HG02870 (cell line): ENCODE measurements around the gene VWA8.
"Not testable (repeated sequence)": the region's sequence is repeated elsewhere in the genome, so short reads cannot be mapped to it uniquely, and the experiment has no call there.

Source experiments
- ATAC-seq: cut with Tn5 transposase; IDR thresholded peaks from one replicate; pipeline ENCODE4 v1.9.1; 2021; ENCODE audit warnings: mild to moderate bottlenecking, moderate library complexity; ENCODE audit not compliant: unreplicated experiment

The VWA8 gene

GRCh38 chr13:41597348-41598041 lies 363.4 kb downstream of the VWA8 start:
- no peak for ATAC-seq

- no peak for ATAC-seq
Observed at GRCh38 chr13:41596190-41596589, 364.7 kb downstream of the VWA8 start.

- ATAC-seq = no peak
Observed at GRCh38 chr13:41595298-41595697, 365.6 kb downstream of the VWA8 start.

GRCh38 chr13:41590643-41591042 lies 370.3 kb downstream of the VWA8 start:
- ATAC-seq = no peak

- no peak for ATAC-seq
Observed at GRCh38 chr13:41590122-41590521, 370.8 kb downstream of the VWA8 start.

GRCh38 chr13:41589434-41589833 lies 371.5 kb downstream of the VWA8 start:
- no peak for ATAC-seq

- no peak for ATAC-seq
Observed at GRCh38 chr13:41588899-41589298, 372.0 kb downstream of the VWA8 start.

- no peak for ATAC-seq
Observed at GRCh38 chr13:41588448-41588847, 372.5 kb downstream of the VWA8 start.

GRCh38 chr13:41587490-41587889 lies 373.4 kb downstream of the VWA8 start:
- ATAC-seq = no peak

GRCh38 chr13:41586216-41586615 lies 374.7 kb downstream of the VWA8 start:
- ATAC-seq = no peak

GRCh38 chr13:41582027-41582463 lies 378.9 kb downstream of the VWA8 start:
- ATAC-seq = no peak

GRCh38 chr13:41580345-41580744 lies 380.6 kb downstream of the VWA8 start:
- no peak for ATAC-seq

- no peak for ATAC-seq
Observed at GRCh38 chr13:41579881-41580280, 381.0 kb downstream of the VWA8 start.

GRCh38 chr13:41579168-41579567 lies 381.7 kb downstream of the VWA8 start:
- no peak for ATAC-seq

GRCh38 chr13:41578371-41578770 lies 382.5 kb downstream of the VWA8 start:
- no peak for ATAC-seq

- no peak for ATAC-seq
Observed at GRCh38 chr13:41577436-41577835, 383.5 kb downstream of the VWA8 start.

GRCh38 chr13:41573640-41574039 lies 387.3 kb downstream of the VWA8 start:
- not testable (repeated sequence) for ATAC-seq

GRCh38 chr13:41571817-41572340 lies 389.0 kb downstream of the VWA8 start:
- not testable (repeated sequence) for ATAC-seq

- ATAC-seq = no peak
Observed at GRCh38 chr13:41568972-41569351, 391.9 kb downstream of the VWA8 start.

- ATAC-seq = no peak
Observed at GRCh38 chr13:41568143-41568971, 392.6 kb downstream of the VWA8 start.

- ATAC-seq = no peak
Observed at GRCh38 chr13:41567363-41567762, 393.5 kb downstream of the VWA8 start.

- no peak for ATAC-seq
Observed at GRCh38 chr13:41565846-41566245, 395.1 kb downstream of the VWA8 start.
